ENCODE data around the gene UBFD1.
"Not testable (repeated sequence)": the region's sequence is repeated elsewhere in the genome, so short reads cannot be mapped to it uniquely, and the experiment has no call there.

UBFD1 gene

GRCh38 chr16:23524886-23525285 lies 32.6 kb upstream of the UBFD1 start:
- DNase-seq (ENCODE audit: low read depth, low spot score), result no peak

DNA sequence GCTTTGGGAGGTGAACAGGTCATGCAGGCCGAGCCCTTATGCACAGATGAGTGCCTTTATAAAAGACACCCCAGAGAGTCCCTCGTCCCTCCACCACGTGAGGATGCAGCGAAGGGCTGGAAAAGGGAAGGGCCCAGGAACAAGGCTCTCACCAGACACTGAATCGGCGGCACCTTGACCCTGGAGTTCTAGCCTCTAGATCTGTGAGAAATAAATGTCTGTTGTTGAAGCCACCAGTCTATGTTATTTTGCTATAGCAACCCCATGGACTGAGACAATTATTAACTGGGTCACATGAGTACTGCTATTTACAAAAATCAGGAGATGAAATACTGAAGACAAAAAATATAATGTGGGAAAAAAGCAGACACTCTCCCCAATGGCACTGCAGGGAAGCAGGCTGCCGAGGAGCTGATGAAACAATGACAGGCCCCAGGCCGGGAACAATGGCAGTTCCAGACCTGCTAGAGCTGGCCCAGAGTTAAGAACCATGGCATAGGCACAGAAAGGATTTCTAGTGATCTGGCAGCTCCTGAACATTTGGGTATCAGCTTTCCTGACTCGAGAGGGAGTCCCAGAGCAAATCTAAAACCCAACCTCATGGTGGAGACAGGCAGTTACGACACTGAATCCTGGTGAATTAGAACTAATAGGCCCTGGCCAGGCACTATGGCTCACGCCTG lies 29.4 kb upstream of the UBFD1 start:
- DNase-seq (ENCODE audit: low read depth, low spot score), result no peak

DNA sequence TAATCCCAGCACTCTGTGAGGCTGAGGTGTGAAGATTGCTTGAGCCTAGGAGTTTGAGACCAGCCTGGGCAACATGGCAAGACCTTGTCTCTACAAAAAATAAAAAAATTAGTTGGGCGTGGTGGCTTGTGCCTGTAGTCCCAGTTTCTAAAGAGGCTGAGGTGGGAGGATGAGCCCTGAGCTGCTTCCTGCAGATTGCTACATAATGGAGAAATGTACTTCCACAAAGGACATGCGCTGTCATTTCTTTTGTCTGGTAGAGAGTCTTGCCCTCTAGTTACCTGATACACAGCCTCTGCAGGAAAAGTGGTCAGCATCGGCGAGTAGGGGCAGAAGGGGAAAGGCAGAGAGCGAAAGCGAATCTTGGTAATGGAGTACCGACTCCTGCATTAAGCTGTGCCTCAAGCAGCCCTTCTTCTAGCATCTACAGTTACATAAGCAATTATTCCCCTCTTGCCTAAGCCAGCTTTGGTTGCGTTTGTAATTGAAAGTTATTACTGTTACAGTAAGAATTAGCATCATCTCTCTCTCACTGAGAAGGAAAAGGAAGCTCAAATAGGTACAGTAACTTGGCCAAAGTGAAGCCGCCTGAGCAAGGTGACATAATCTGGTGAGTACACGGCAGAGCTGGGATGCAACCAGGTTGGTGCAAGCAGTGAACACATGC lies 28.8 kb upstream of the UBFD1 start:
- no peak for DNase-seq (ENCODE audit: low read depth, low spot score)

DNA sequence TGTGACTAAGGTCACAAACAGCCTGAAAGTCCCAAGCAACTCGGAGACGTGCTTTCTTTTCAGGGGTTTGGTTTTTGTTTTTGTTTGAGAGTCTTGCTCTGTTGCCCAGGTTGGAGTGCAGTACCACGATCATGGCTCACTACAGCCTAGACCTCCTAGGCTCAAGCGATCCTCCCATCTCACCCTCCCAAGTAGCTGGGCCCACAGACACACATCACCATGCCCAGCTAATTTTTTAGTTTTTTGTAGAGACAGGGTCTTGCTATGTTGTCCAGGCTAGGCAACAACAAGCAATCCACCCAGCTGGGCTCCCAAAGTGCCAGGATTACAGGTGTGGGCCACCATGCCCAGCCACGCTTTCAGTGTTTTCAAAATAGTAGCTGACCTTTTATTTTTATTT lies 27.5 kb upstream of the UBFD1 start:
- DNase-seq (ENCODE audit: low read depth, low spot score), result no peak

GRCh38 chr16:23532448-23532847 lies 25.1 kb upstream of the UBFD1 start:
- no peak for DNase-seq (ENCODE audit: low read depth, low spot score)

- DNase-seq (ENCODE audit: low read depth, low spot score), result no peak
These were observed 22.4 kb upstream of the UBFD1 start for GRCh38 chr16:23534868-23535860.

GRCh38 chr16:23535901-23536300 lies 21.6 kb upstream of the UBFD1 start:
- no peak for DNase-seq (ENCODE audit: low read depth, low spot score)

DNA sequence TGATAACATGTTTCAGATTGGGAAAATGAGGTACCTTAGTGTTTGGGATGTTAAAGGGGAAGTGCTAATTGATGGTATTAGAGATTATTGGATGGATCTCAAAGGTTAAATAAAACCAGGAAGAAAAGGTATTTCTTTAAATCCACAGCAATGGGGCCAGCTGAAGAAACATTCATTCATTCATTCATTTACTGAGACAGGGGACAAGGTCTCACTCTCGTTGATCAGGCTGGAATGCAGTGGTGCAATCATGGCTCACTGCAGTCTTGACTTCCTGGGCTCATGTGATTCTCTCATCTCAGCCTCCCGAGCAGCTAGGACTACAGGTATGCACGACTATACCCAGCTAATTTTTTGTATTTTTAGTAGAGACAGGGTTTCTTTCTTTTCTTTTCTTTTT lies 20.1 kb upstream of the UBFD1 start:
- no peak for DNase-seq (ENCODE audit: low read depth, low spot score)

GRCh38 chr16:23538919-23539278 lies 18.6 kb upstream of the UBFD1 start:
- DNase-seq (ENCODE audit: low read depth, low spot score), result no peak

DNA sequence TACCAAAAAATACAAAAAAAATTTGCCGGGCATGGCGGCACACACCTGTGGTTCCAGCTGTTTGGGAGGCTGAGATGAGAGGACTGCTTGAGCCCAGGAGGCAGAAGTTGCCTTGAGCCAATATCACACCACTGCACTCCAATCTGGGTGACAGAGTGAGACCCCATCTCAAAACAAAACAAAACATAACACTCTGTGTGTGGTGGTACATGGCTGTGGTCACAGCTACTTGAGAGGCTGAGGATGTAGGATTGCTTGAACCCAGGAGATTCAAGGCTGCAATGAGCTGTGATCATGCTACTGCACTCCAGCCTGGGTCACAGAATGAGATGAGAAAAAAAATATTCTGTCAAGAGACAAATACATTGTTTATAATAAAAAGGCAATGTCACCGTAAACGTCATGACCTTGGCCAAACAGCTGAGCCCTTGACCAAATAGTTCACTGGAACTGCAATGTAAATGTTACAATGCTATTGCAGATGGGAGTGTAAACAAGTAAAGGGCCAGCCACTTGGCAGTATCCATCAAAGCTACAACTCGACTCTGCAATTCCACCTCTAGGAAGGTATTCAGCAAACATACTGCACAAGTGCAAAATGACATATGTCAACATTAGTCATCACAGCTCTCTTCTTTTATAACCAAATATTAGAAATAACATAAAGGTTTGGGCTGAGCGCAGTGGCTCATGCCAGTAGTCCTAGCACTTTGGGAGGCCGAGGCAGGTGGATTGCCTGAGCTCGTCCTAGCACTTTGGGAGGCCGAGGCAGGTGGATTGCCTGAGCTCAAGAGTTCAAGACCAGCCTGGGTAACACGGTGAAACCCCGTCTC lies 17.3 kb upstream of the UBFD1 start:
- DNase-seq (ENCODE audit: low read depth, low spot score), result no peak

GRCh38 chr16:23540817-23541178 lies 16.7 kb upstream of the UBFD1 start:
- not testable (repeated sequence) for DNase-seq (ENCODE audit: low read depth, low spot score)

DNA sequence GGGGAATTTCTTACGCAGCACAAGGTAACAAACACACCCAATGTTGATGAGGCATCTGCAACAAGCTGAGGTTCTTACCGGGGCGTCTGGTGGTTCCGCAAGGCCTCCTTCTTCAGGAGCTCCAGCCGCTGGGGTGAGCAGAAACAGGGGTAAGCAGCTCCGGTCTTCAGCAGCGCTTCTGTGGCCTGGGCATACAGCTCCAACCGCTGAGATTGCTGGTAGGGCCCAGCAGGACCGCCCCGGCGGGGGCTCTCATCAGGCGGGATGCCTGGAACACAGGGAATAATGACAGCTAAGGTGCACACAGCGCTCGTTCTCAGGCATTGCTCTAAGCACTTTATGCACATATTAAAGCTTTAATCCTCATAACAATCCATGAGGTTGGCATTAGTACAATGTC lies 13.1 kb upstream of the UBFD1 start:
- DNase-seq (ENCODE audit: low read depth, low spot score), result no peak

GRCh38 chr16:23549938-23550337 lies 7.6 kb upstream of the UBFD1 start:
- no peak for DNase-seq (ENCODE audit: low read depth, low spot score)

GRCh38 chr16:23552161-23552560 lies 5.4 kb upstream of the UBFD1 start:
- DNase-seq (ENCODE audit: low read depth, low spot score), result no peak

- DNase-seq (ENCODE audit: low read depth, low spot score), result no peak
These were observed 3.0 kb upstream of the UBFD1 start for GRCh38 chr16:23554536-23554935.

DNA sequence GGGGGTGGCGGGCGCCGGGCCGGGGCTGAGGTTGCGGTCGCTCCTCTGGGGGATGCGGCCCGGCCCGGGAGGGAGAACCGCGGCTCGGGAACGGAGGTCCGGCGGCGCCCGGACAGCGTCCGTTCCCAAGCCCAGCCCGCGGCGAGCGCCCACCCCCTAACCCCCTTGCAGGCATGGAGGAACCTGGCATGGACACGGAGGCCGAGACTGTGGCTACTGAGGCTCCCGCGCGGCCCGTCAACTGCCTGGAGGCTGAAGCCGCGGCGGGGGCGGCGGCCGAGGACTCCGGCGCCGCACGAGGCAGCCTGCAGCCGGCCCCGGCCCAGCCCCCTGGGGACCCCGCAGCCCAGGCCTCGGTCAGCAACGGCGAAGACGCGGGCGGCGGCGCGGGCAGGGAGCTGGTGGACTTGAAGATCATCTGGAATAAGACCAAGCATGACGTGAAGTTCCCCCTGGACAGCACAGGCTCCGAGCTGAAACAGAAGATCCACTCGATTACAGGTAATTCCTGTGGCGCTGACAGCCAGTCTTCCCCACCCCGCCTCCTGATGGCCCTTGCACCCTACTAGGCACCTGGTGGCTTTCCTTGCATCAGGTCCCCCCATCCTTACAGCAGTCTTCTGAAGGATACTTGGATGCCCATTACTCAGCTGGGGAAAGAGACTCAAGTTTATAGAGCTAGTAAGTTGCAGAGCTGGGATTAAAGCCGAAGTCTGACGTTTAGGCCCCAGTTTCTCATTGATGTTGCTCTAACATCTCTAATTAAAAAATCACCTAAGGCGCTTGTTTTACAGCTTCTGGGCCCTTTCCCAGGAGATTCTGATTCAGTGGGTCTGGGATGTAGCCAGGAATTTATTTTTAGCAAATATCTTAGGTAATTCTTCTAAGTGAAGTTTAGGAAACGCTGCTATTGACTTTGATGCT lies 514 bp downstream of the UBFD1 start:
- no peak for DNase-seq (ENCODE audit: low read depth, low spot score)

GRCh38 chr16:23561586-23561985 lies 4.1 kb downstream of the UBFD1 start:
- DNase-seq (ENCODE audit: low read depth, low spot score), result no peak

DNA sequence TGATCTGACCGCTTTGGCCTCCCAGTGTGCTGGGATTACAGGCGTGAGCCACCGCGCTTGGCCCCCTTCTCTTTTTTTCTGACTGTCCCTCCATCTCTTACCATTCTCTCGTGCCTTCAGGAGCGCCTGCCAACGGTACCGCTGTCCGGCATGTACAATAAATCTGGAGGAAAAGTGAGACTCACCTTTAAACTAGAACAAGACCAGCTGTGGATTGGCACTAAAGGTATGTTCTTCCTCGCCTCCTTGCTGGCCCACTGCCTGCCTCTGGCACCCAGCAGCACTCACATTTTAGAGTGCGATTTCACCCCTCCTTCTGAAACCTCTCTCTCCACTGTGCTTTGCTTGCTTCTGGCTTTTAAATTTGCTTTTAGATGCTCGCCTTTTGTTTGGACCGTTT lies 5.0 kb downstream of the UBFD1 start:
- DNase-seq (ENCODE audit: low read depth, low spot score), result no peak

DNA sequence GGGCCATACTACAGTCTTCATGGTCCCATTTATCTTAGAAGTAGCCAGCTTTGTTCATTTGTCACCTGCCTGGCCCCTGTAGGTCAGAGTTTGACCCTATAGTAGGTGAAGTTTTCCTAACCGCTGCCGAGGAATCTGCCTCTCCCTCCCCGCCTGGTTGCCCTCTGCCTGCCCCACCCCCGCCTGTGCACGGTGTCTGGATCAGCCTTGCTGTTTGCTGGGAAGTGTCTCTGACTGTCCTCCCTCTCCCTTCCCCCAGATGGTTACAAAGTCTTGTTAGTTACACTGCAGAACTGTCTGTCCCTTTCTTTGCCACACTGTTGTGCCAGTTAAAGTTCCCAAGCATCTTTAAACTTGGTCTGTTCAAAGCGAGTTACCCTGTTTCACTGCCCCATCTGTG lies 5.7 kb downstream of the UBFD1 start:
- DNase-seq (ENCODE audit: low read depth, low spot score), result no peak

- no peak for DNase-seq (ENCODE audit: low read depth, low spot score)
These were observed 7.2 kb downstream of the UBFD1 start for GRCh38 chr16:23564575-23565363.
